PC-3 (cell line): ENCODE data around the gene NFIL3. TPM values are rescaled to one million over a fixed set of nuclear protein-coding genes. Genes with fewer than 3 reads are reported as not detected.

ENCODE experiments used
- ATAC-seq: fragments of 200-7000 bp; cut with Tn5 transposase; 2 replicates; pipeline ENCODE4 v1.9.1; 2020; ENCODE audit warnings: mild to moderate bottlenecking, moderate library complexity
- BruUV-seq: library from RNA; stranded (reverse); fragments of 400-500 nt; replicated peaks from 2 replicates; lab custom pipeline; 2021; lab: Mats Ljungman, UMichigan
- CTCF ChIA-PET: fragments of 300-600 bp; sonication (Branson Sonifier 250); formaldehyde crosslinking; loops from one replicate; lab custom pipeline; 2022; ENCODE audit warnings: antibody characterized with exemption; lab: Charles Lee
- POLR2A ChIA-PET: fragments of 300-600 bp; sonication (Branson Sonifier 250); formaldehyde crosslinking; loops from one replicate; lab custom pipeline; 2022; ENCODE audit warnings: antibody characterized with exemption; ENCODE audit not compliant: unreplicated experiment; lab: Charles Lee
- DNase-seq: peaks from one replicate; pipeline ENCODE4 v3.0.0-alpha.2; 2015
- H2AFZ ChIP-seq: fragments of 300-600 bp; sonication (generic); 2 replicates; pipeline ENCODE4 v1.6.0; 2016; ENCODE audit warnings: antibody characterized with exemption, low read length
- H3F3A ChIP-seq: fragments of 300-600 bp; sonication (generic); one replicate; pipeline ENCODE4 v1.6.0; 2017; ENCODE audit warnings: antibody characterized with exemption, low read length, control low read depth, mild to moderate bottlenecking; ENCODE audit not compliant: unreplicated experiment
- H3K27ac ChIP-seq: fragments of 300-600 bp; sonication (generic); 2 replicates; pipeline ENCODE4 v1.5.1; 2016; ENCODE audit warnings: mild to moderate bottlenecking, low read length
- H3K27me3 ChIP-seq: fragments of 300-600 bp; sonication (generic); 2 replicates; pipeline ENCODE4 v1.6.1; 2016; ENCODE audit warnings: low read length, mixed read lengths
- H3K36me3 ChIP-seq: fragments of 300-600 bp; sonication (generic); 2 replicates; pipeline ENCODE4 v1.6.1; 2016; ENCODE audit warnings: low read depth, mixed run types, low read length, mixed read lengths
- H3K4me1 ChIP-seq: fragments of 300-600 bp; sonication (generic); 2 replicates; pipeline ENCODE4 v1.5.1; 2016; ENCODE audit warnings: low read length; ENCODE audit not compliant: insufficient read depth
- H3K4me2 ChIP-seq: fragments of 300-600 bp; sonication (generic); 2 replicates; pipeline ENCODE4 v1.6.0; 2016; ENCODE audit warnings: low read length
- H3K4me3 ChIP-seq: fragments of 300-600 bp; sonication (generic); 2 replicates; pipeline ENCODE4 v1.5.1; 2016; ENCODE audit warnings: mild to moderate bottlenecking, low read length, mixed read lengths
- H3K79me2 ChIP-seq: fragments of 300-600 bp; sonication (generic); 2 replicates; pipeline ENCODE4 v1.6.1; 2017; ENCODE audit warnings: low read length, mixed read lengths
- H3K9ac ChIP-seq: fragments of 300-600 bp; sonication (generic); 2 replicates; pipeline ENCODE4 v1.6.0; 2016; ENCODE audit warnings: mild to moderate bottlenecking, low read length
- H3K9me2 ChIP-seq: fragments of 300-600 bp; sonication (generic); replicated peaks from 2 replicates; pipeline ENCODE4 v1.6.1; 2016; ENCODE audit warnings: mixed run types, low read length, mixed read lengths
- H3K9me3 ChIP-seq: fragments of 300-600 bp; sonication (generic); 2 replicates; pipeline ENCODE4 v1.6.1; 2016; ENCODE audit warnings: low read length, mixed read lengths
- H4K20me1 ChIP-seq: fragments of 300-600 bp; sonication (generic); 2 replicates; pipeline ENCODE4 v1.6.1; 2016; ENCODE audit warnings: low read length, mixed read lengths
- CTCF ChIP-seq: fragments of 300-600 bp; sonication (generic); conservative IDR thresholded peaks from 2 replicates; pipeline ENCODE4 v1.5.1; 2017; ENCODE audit warnings: antibody characterized with exemption, low read depth, mild to moderate bottlenecking, low read length
- EZH2 ChIP-seq: fragments of 300-600 bp; sonication (generic); IDR thresholded peaks from one replicate; pipeline ENCODE4 v1.6.1; 2017; ENCODE audit warnings: antibody characterized with exemption, mild to moderate bottlenecking, low read length; ENCODE audit not compliant: unreplicated experiment
- EZH2phosphoT487 ChIP-seq: fragments of 300-600 bp; sonication (generic); IDR thresholded peaks from 2 replicates; pipeline ENCODE4 v1.6.1; 2018; ENCODE audit warnings: mild to moderate bottlenecking, antibody characterized with exemption, low read length, borderline replicate concordance
- intact Hi-C: fragments of 100-400 bp; cut with micrococcal nuclease; formaldehyde crosslinking; loops from 2 replicates; pipeline ENCODE4 v1.9.0; 2023
- total RNA-seq: library from RNA; depleted of rRNA; stranded (reverse); fragments of >200 nt; gene quantifications from 2 replicates; pipeline ENCODE4 v1.2.3, GENCODE V29; 2014

The NFIL3 gene
- total RNA-seq, 1 experiment from 2014 or later = 5.4 TPM

DNA sequence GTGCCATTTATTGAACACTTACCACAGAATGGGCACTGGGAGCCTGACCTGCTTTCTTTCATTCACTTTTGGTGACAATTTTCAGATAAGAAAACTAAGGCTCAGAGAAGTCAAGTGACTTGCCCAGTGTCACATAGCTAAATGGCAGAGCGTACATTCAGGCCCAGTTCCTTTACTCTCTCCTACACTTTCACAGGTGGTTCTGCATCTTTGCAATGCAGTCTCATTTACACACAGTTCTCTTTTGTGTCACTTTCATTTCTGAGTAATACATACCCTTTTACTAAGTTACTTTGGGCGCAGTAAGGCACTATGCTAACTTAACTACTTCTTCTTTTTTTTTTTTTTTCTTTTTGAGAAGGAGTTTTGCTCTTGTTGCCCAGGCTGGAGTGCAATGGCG lies 8.3 kb downstream of the NFIL3 start:
- no peak for TF ChIP-seq EZH2phosphoT487
- TF ChIP-seq EZH2 = no peak
- intact Hi-C loops = no loop called here
- Histone ChIP-seq H3K9ac (no peak overlapping the region), H3K79me2 (peaks cover 80% of the 10 kb centered on the region), H3K4me2 (no peak overlapping the region), H3K4me3 (no peak overlapping the region), H4K20me1 (peaks cover 48% of the 10 kb centered on the region), H3K9me3 (no peaks in the 10 kb centered on the region), H2AFZ (no peak overlapping the region), H3K27ac (no peak overlapping the region), H3K36me3 (peaks cover 4% of the 10 kb centered on the region), H3K9me2 (no peaks in the 10 kb centered on the region), H3K27me3 (no peaks in the 10 kb centered on the region), H3F3A (no peaks in the 10 kb centered on the region), H3K4me1 (peaks cover 55% of the 10 kb centered on the region)
- ChIA-PET POLR2A (no interaction called here), CTCF (no interaction called here)
- no TSS peak for BruUV-seq
- ATAC-seq (no peak), DNase-seq (no peak)

DNA sequence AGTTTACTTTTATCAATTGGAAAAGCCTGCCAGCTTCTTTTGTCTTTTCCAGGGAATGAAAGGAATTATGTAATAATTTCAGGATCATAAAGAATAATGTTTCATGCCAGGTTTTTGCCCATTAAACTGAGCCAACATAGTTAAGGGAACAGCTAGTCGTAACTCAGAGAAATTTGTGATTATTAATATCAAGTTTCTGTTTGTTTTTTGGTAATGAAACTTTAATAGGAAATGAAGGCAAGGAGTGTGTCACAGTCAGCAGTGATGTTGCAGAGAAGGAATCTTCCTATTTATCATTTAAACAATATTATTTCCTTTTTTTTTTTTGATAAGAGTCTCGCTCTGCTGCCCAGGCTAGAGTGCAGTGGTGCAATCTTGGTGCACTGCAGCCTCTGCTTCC lies 10.7 kb downstream of the NFIL3 start:
- Histone ChIP-seq H3F3A (no peaks in the 10 kb centered on the region), H3K79me2 (peaks cover 67% of the 10 kb centered on the region), H3K27me3 (no peaks in the 10 kb centered on the region), H3K9me3 (no peaks in the 10 kb centered on the region), H3K4me1 (peaks cover 41% of the 10 kb centered on the region), H3K9ac (no peak overlapping the region), H3K4me3 (no peak overlapping the region), H3K9me2 (no peaks in the 10 kb centered on the region), H3K36me3 (peaks cover 14% of the 10 kb centered on the region), H2AFZ (no peak overlapping the region), H4K20me1 (peaks cover 36% of the 10 kb centered on the region; the same call in 1 of the 2 replicates), H3K4me2 (no peak overlapping the region), H3K27ac (peak overlapping the region; percentile 43)
- peak; percentile 74 for ATAC-seq
- TF ChIP-seq EZH2phosphoT487 (no peak), CTCF (no peak), EZH2 (no peak)
- DNase-seq = peak; percentile 75
- intact Hi-C loops = no loop called here
- ChIA-PET POLR2A (interaction anchor here (0.6 kb wide), 1 partner anchor 65 kb away, joined by 4 read pairs; no protein-coding TSS in a partner anchor), CTCF (interaction anchor here (0.7 kb wide), 1 partner anchor 494 kb away, joined by 3 read pairs; no protein-coding TSS in a partner anchor)
- no TSS peak for BruUV-seq

GRCh38 chr9:91411096-91411771 lies 12.4 kb downstream of the NFIL3 start:
- no peak overlapping the region for H2AFZ ChIP-seq
- no peak overlapping the region for H3K27ac ChIP-seq
- no peaks in the 10 kb centered on the region for H3K27me3 ChIP-seq
- H3K36me3 ChIP-seq = peaks cover 14% of the 10 kb centered on the region
- CTCF ChIA-PET = interaction anchor here (0.6 kb wide), 1 partner anchor 51 kb away, joined by 4 read pairs; no protein-coding TSS in a partner anchor
- TF ChIP-seq EZH2phosphoT487 (no peak), CTCF (peak; percentile 22; the same call in 1 of the 2 replicates)
- H3K4me2 ChIP-seq = no peak overlapping the region
- ATAC-seq = peak; percentile 20; the same call in 1 of the 2 replicates
- no peaks in the 10 kb centered on the region for H3K9me2 ChIP-seq
- peaks cover 36% of the 10 kb centered on the region for H3K4me1 ChIP-seq
- peaks cover 50% of the 10 kb centered on the region for H3K79me2 ChIP-seq
- intact Hi-C loops = no loop called here
- POLR2A ChIA-PET = no interaction called here
- no peaks in the 10 kb centered on the region for H3F3A ChIP-seq
- peak; percentile 46 for DNase-seq
- peaks cover 20% of the 10 kb centered on the region; the same call in 1 of the 2 replicates for H4K20me1 ChIP-seq
- H3K9ac ChIP-seq = no peak overlapping the region
- no TSS peak for BruUV-seq
- H3K9me3 ChIP-seq = no peaks in the 10 kb centered on the region
- no peak overlapping the region for H3K4me3 ChIP-seq
